ENCODE measurements around the gene STAT2.
"Not testable (repeated sequence)": the region's sequence is repeated elsewhere in the genome, so short reads cannot be mapped to it uniquely, and the experiment has no call there.

STAT2 gene

DNA sequence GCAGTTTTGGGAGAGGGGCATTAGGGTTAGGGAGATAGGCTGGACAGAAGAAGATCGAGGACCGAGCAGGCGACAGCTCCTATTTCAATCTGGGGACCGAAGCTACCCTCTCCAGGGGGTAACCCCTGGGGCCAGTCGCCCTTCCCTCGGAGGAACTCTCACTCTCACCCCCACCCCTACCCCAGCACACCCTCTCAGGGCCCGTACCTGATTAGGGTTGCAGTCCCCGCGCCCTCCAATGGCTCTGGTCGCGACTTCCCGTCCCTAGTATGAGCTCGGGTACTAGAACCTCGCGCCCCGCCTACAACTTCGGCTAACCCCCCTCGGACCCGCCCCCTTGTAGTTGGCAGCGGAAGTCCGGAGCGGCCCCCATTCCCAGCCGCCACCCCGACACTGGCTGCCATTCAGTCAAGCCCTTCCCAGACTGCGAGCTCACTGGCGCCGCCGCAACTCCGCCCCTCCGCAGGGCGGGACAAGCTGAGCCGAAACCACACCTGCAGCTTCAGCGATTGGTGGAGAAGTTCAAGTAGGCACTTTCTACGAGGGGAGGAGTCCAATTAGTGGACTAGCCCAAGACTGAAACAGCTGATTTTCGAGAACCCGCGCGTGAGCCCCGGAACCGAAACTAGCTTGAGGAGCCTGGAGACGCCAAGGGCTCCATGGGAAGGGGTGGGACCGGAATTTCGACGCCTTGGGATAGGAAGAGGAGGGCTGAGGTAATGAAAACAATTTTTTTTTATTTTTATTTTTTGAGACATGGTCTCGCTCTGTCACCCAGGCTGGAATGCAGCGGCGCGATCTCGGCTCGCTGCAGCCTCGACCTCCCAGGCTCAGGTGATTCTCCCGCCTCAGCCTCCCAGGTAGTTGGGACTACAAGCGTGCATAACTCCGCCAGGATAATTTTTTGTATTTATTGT, at the start of gene STAT2:
TSS of gene STAT2 (minus strand) at position 257 of the 917 bp plus-strand sequence. CDS start 3,536 bp downstream, outside the sequence.
- peak; percentile 100 for DNase-seq

- DNase-seq: no peak
Observed at GRCh38 chr12:56408799-56409417, 49.0 kb upstream of the STAT2 start.

GRCh38 chr12:56404227-56404626, 44.3 kb upstream of the STAT2 start:
- DNase-seq: not testable (repeated sequence)

- not testable (repeated sequence) for DNase-seq
Observed at GRCh38 chr12:56401612-56402011, 41.7 kb upstream of the STAT2 start.

DNA sequence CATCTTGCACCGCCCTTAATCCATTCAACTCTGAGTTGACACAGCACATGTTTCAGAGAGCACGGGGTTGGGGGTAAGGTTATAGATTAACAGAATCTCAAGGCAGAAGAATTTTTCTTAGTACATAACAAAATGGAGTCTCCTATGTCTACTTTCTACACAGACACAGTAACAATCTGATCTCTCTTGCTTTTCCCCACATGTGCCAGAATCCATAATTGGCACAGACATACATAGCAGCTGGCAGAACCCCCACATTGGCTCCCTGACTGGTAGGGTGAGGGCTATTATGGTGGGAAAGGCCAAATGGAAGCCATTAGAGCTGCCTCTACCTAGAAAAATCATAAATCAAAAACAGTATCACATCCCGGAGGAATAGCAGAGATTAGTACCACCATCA, 41.2 kb upstream of the STAT2 start:
- DNase-seq: not testable (repeated sequence)

- DNase-seq: not testable (repeated sequence)
Observed at GRCh38 chr12:56399466-56399865, 39.6 kb upstream of the STAT2 start.

DNA sequence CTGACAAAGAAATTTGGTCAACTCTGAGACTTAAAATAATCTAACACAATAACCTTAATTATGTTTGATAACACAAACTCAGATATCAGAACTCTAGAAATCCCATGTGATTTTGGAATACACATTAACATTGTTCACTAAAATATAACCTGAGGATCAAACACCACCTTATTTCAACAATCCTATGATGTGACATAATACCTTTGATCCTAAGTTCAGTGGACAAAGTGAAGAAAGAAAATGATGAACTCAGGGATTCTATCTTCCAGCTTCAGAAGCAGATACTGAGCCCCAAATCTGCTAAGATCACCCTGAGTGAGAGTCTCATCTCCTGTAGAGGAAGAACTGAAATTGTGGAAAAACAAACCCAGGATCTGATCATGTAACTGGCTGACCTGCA, 38.4 kb upstream of the STAT2 start:
- DNase-seq: no peak

DNA sequence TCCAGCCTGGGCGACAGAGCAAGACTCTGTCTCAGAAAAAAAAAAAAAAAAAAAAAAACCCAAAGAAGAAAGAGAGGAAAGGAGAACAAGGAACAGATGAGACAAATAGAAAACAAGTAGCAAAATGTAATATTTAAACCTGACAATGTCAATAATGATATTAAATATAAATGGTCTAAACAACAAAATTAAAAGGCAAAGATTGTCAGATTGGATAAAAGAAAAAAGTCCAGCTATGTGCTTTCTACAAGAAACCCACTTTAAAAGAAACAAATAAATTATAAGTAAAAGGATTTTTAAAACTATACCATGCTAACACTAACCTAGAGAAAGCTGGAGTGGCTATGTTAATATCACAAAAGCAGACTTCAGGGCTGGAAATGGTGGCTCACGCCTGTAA, 32.4 kb upstream of the STAT2 start:
- no peak for DNase-seq

DNA sequence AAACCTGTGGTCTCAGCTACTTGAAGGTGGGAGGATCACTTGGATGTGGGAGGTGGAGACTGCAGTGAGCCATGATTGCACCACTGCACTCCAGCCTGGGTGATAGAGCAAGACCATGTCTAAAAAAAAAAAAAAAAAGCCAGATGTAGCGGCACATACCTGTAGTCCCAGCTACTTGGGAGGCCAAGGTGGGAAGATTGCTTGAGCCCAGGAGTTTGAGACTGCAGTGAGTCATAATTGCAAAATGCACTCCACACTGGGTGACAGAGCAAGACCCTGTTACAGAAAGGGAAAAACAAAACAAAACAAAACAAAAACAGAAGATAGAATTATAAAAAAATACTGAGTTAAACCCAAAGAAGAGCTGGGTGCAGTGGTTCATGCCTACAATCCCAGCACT, 31.8 kb upstream of the STAT2 start:
- no peak for DNase-seq

DNA sequence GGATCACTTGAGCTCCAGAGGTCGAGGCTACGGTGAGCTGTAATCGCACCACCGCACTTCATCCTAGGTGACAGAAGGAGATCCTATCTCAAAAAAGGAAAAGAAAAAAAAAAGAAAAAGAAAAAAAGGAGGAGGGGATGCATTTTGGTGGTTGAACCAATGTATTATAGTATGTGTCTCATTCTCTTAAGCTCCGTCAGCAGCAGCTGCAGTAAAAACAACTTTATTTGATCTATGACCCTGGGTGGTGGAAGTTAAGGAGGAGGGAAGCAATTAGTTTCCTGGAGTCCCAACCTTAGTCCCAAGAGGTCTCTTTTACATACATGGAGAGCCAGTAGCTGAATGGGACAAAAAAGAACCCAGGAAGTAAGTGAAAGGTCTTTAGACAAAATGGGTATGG, 29.5 kb upstream of the STAT2 start:
- DNase-seq: no peak

- peak; percentile 23 for DNase-seq
Observed at GRCh38 chr12:56387152-56387736, 27.3 kb upstream of the STAT2 start.

DNA sequence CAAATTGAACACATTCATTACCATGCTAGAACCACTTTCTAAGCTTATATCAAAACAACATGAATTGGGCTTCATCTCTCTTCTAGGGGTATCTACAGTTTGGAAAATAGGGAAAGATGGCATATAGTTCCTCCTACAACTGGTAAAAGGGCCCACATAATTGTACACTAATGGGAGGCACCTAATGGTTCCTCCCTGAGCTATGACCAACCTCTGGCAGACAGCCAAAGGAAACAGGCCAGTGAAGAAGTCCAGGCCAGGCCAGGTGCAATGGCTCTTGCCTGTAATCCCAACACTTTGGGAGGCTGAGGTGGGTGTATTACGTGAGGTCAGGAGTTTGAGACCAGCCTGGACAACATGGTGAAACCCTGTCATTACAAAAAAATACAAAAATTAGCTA, 26.0 kb upstream of the STAT2 start:
- DNase-seq: no peak

DNA sequence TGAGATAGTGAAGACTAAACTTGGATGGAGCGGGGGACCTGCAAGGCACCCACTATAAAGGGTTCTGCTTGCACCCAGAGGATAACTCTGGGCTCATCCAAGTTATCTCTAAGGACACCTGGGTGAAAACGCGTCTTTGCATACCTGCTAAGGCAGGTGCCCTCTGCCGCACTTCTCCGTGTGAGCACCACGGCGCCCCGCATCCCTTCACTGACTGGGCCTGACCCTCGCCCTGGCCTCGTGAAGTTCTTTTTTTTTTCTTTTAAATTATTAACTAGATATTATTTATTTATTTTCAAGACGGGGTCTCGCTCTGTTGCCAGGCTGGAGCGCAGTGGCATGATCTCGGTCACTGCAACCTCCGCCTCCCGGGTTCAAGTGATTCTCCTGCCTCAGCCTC, 22.7 kb upstream of the STAT2 start:
- DNase-seq: no peak

DNA sequence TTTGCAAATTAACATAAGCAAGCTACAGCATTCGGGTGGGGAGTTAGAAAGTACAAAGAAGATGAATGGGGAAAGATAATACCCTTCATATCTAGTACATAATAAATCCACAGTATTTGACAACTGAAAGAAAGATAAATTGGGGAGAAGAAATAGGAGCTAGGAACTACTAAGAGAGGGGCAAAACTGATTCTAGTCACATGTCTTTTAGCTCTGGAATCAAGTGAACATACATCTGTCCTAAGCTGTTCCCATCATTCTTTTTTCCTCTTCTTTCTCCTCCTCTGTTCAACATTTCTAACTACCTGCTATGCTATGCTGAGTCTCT, 18.0 kb upstream of the STAT2 start:
- no peak for DNase-seq

DNA sequence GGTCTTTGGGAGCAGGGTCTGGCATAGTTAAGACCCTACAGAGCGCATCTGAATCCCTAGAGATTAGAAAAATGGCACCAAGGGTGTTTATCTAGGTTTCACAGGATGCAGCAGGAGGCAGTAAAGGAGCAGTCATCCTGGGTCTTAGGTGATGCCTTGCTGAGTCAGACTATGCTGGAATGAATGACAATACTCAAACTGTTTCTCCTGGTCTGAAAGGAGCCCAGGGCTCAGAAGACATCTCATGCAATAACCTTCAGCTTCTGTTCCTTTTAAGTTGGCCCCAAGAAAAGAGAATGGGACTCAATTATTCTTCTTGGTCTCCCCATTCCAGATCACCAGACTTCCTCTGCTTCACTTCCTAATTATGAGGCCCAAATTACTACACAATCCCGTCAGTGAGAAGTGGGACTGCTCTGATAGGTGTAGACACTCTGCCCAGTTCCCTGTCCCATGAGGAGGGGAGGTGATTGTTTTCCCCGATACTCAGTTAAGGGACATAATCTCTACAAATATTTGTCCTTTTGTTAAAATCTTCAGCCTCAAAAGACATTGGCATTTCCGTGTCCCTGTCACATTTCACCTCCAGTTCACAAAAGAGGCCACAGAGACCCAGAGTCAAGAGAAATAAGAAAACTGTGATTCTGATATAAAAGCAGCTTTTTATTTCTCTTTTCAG, 17.5 kb upstream of the STAT2 start:
- no peak for DNase-seq

GRCh38 chr12:56375598-56376434, 15.9 kb upstream of the STAT2 start:
- no peak for DNase-seq

GRCh38 chr12:56374726-56375597, 15.1 kb upstream of the STAT2 start:
- DNase-seq: no peak

DNA sequence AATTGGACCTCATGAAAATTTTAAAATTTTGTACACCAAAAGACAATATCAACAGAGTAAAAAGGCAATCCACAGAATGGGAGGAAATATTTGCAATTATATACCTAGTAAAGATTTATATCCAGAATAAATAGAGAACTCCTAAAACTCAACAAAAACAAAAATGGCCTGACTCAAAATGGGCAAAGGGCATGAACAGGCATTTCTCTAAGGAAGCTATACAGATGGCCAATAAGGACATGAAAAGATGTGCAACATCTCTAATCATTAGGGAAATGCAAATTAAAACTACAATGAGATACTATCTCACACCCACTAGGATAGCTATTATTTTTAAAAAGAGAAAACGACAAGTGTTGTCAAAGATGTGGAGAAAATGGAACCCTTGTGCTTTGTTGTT, 13.6 kb upstream of the STAT2 start:
- no peak for DNase-seq

DNA sequence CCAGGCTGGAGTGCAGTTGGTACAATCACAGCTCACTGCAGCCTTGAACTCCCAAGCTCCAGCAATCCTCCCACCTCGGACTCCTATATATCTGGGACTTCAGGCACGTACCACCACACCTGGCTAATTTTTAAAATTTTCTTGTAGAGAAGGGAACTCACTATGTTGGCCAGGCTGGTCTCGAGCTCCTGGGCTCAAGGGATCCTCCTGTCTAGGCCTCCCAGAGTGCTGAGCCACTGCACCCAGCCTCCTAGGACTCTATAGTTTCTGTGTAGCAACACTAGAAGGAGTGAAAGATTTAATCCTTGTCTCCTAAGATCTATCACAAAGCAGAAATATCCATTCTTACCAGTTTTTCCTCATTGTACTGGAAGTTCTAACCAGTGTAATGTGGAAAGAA, 7.0 kb upstream of the STAT2 start:
- no peak for DNase-seq

DNA sequence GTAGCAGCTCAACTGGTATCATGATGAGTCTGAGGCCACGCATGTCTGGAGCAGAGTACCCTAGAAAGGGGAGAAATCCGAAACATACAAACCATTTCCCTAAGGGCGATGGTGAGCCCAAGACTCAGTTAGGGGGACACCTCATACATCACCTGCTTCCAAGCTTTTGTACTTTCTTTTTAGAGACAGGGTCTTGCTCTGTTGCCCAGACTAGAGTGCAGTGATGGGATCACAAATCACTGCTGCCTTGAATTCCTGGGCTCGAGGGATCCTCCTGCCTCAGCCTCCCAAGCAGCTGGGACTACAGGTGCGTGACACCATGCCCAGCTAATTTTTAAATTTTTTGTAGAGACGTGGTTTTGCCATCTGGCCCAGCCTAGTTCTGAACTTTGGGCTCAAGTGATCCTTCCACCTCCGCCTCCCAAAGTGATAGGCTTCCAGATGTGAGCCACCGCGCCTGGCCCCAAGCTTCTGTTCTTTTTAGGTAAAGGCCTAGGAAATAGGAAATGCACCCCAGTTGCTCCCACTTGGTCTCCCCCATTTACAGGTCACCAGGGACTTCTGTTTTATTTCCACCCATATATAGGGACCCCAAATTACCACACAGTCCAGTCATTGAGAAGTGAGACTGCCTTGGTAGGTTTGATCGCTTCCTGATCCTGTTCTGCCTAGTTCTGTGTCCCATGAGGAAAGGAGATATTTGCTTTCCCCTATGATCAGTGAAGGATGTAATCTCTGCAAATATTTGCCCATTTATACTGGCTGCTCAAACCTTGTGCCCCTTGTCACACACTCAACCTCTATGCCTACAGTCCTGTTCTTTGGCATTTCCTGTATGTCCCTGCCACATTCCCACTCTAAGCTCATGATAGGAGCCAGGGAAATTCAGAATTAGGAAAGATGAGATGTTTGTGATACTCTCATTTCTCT, 2.5 kb upstream of the STAT2 start, which contains the start of gene APOF:
TSS of gene APOF (minus strand) at position 728 of the 930 bp plus-strand sequence. CDS start at position 616, 112 bp downstream.
- no peak for DNase-seq
